Lower leg skin (tissue), 4 donors: Measurements from ENCODE around the gene KPNA3. TPM values are rescaled to one million over a fixed set of nuclear protein-coding genes. Genes with fewer than 3 reads are reported as not detected.

Experiments used
- DNase-seq, 2 donors: peaks; one replicate each; pipeline ENCODE4 v3.0.0-alpha.2; 2019; ENCODE audit warnings: low spot score in 2 of 2
- H3K4me3 ChIP-seq: fragments of 200-600 bp; sonication (generic); 2 replicates; pipeline ENCODE4 v1.5.1; 2017; ENCODE audit warnings: mild to moderate bottlenecking, low read depth; ENCODE audit not compliant: poor library complexity, severe bottlenecking
- CTCF ChIP-seq, 3 donors: fragments of 450-650 bp; IDR thresholded peaks; one replicate each; pipeline ENCODE4 v1.5.1; 2016; ENCODE audit warnings: antibody characterized with exemption in 3 of 3, mild to moderate bottlenecking in 3 of 3, moderate library complexity in 2 of 3
- POLR2A ChIP-seq, 2 donors: fragments of 450-650 bp; IDR thresholded peaks; one replicate each; pipeline ENCODE4 v1.6.1; 2016 to 2017; ENCODE audit warnings: antibody characterized with exemption in 2 of 2, mild to moderate bottlenecking in 1 of 2, moderate library complexity in 1 of 2
- WGBS, 2 donors: methylation state at CpG; one replicate each; pipeline ENCODE4 v1.1.5; 2018; 5-methylcytosine and 5-hydroxymethylcytosine counted together
- intact Hi-C: fragments of 100-400 bp; cut with DNase I; formaldehyde crosslinking; loops from one replicate; pipeline ENCODE4 v1.15.0; 2023; ENCODE audit warnings: low total_unique reads
- total RNA-seq, 4 donors: library from RNA; depleted of rRNA; stranded (reverse); fragments of >200 nt; gene quantifications; one replicate each; pipeline ENCODE4 v1.1.0, GENCODE V29; 2016

Gene KPNA3
- total RNA-seq, result 10 to 100 TPM; 17.7 to 25.0 (median 24.8) TPM

DNA sequence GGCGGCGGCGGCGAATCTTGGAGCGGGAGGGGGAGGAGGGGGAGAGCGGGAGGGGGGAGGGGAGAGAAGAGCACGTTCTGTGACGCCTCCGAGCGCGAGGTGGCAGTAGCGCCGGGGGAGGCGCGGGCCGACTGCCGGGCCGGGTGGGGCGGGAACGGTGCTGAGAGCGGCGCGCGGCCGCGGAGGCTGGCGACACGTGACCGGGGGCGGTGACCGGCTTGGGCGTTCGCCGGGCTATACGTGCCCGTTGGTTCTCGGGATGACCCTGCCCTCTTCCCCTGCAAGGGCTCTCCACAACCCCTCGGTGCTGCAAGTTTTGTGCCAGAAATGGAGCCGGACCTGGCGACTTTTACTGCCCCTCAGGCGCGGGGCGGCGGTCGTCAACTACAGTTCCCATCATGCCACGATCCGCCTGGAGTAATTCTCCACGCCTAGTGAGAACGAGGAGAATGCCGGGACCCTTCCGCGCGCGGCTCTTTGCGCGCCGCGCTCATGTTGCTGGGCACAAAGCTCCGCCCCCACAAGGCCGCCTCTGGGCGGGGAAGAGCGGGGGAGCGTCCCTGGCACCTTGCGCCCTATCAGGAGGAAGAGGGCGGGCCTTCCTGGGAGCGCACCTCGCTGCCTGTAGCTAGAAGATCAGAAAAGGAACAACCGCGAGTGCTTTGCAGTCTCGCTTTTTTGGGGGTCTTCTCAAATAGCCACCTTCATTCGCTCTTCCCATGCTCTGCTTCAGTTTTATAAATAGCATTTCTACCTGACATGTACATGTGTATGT is at the start of gene KPNA3:
Gene KPNA3 (minus strand): TSS at position 133 of the 775 bp plus-strand sequence. CDS start 176 bp downstream, outside the sequence.
- peak within 1 kb of the TSS; percentile 75 for H3K4me3 ChIP-seq
- DNase-seq, result peak; percentile 94 to 99
- 0% methylated on average over 50 to 55 of the region's 71 CpGs for WGBS, 2 donors
- intact Hi-C loops, result no loop called here
- TF ChIP-seq POLR2A (IDR thresholded peaks at IDR 0.05), result no peak
- no peak for TF ChIP-seq CTCF (IDR thresholded peaks at IDR 0.05)

- intact Hi-C loops, result loop anchor here (10.0 kb wide), 1 partner anchor 177 kb away; no protein-coding TSS in a partner anchor
- 29 to 36% methylated on average over 2 of the region's 2 CpGs for WGBS, 2 donors
- no peak for TF ChIP-seq CTCF (IDR thresholded peaks at IDR 0.05)
Measured at GRCh38 chr13:49841964-49842363, 49.5 kb upstream of the KPNA3 start.

DNA sequence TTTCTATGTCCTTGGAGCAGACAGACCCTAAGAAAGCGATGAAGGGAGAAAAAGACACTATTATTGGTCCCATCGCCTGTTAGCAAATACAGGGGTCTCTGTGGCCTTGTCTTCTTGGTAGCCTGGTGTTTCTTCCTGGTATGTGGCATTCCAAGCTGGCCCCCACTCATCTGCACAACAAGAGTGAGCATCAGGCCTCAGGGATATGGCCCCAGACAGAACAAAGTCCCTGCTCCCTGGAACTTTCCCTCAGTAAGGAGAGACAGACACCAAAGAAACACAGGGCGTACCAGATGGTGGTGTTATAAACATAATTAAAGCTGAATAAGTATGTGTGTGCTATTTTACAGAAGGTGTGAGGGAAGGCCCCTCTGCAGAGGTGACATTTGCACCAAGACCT is 48.2 kb upstream of the KPNA3 start:
- no peak for DNase-seq
- 91 to 94% methylated on average over 3 of the region's 3 CpGs for WGBS, 2 donors
- no peak overlapping the region for H3K4me3 ChIP-seq
- TF ChIP-seq CTCF (IDR thresholded peaks at IDR 0.05), result no peak
- intact Hi-C loops, result loop anchor here (10.0 kb wide), 1 partner anchor 176 kb away; no protein-coding TSS in a partner anchor

More at GRCh38 chr13:49841964-49842363, 49.5 kb upstream of the KPNA3 start:
- DNase-seq, result no peak
- H3K4me3 ChIP-seq, result no peak overlapping the region

DNA sequence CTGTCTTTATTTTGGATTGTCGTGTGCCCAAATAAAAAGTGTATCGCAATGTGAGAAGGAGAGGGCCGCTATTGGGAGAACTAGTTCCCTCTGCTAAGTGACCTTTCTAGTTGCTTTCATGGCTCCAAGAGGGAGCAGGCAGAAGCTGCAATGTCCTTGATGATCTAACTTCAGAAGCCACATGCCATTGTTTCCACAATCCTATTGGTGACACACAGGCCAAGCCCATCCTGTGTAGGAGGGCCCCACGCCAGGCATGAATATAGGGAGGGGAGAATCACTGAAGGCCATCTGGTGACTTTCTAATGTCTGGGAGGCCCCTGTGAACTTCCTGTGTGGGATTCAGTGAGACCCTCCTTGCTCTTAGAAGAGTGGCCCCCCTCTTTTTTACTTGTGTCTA is 47.8 kb upstream of the KPNA3 start:
- no peak for DNase-seq
- no peak overlapping the region for H3K4me3 ChIP-seq
- intact Hi-C loops, result loop anchor here (10.0 kb wide), 1 partner anchor 175 kb away; no protein-coding TSS in a partner anchor
- 77 to 89% methylated on average over 4 of the region's 4 CpGs for WGBS, 2 donors
- no peak for TF ChIP-seq CTCF (IDR thresholded peaks at IDR 0.05)
- no peak for TF ChIP-seq POLR2A (IDR thresholded peaks at IDR 0.05)

DNA sequence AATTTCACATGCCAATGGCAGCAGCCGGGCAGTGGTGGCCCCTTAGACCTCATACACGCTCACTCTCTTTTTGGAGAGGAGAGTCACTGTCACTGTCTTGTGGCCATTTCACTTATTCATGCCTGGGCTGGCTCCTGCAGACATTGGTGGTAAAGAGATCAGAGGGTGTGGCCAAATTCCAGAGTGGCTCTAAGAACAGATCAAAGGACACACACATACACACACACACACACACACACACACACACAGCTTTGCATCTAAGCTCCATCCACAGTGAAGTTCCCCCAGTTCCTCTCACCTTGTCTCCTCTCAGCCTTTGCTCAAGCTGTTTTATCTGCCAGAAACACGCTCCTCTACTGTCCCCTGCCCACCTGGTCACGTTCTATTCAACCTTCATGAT is 46.5 kb upstream of the KPNA3 start:
- WGBS, 2 donors, result 83 to 88% methylated on average over 4 of the region's 4 CpGs
- no peak for DNase-seq
- intact Hi-C loops, result no loop called here
- no peak for TF ChIP-seq CTCF (IDR thresholded peaks at IDR 0.05)
- TF ChIP-seq POLR2A (IDR thresholded peaks at IDR 0.05), result no peak
- H3K4me3 ChIP-seq, result no peak overlapping the region
